Activated naive CD4-positive, alpha-beta T cell treated with anti-CD3 and anti-CD28 coated beads for 36 hours (primary cell): Measurements from ENCODE around the gene TECPR2. TPM values are rescaled to one million over a fixed set of nuclear protein-coding genes. Genes with fewer than 3 reads are reported as not detected.

Source experiments
- CTCF ChIA-PET: fragments of 350-600 bp; sonication (Branson Sonifier 250); formaldehyde crosslinking; loops from one replicate; lab custom pipeline; 2021; ENCODE audit warnings: antibody characterized with exemption; lab: Charles Lee
- DNase-seq: peaks from one replicate; pipeline ENCODE4 v3.0.0-alpha.2; 2020
- H3K27ac Mint-ChIP-seq: one replicate; pipeline ENCODE4 v1.8.0; 2021; ENCODE audit warnings: mild to moderate bottlenecking, mixed read lengths
- H3K27me3 Mint-ChIP-seq: one replicate; pipeline ENCODE4 v1.8.0; 2021; ENCODE audit warnings: low read depth, mixed read lengths
- H3K36me3 Mint-ChIP-seq: one replicate; pipeline ENCODE4 v1.8.0; 2021; ENCODE audit warnings: low read depth, mixed read lengths
- H3K4me1 Mint-ChIP-seq: one replicate; pipeline ENCODE4 v1.8.0; 2021; ENCODE audit warnings: low read depth, mixed read lengths
- H3K4me3 Mint-ChIP-seq: one replicate; pipeline ENCODE4 v1.8.0; 2021; ENCODE audit warnings: mild to moderate bottlenecking, moderate library complexity, mixed read lengths
- H3K9me3 Mint-ChIP-seq: one replicate; pipeline ENCODE4 v1.8.0; 2021; ENCODE audit warnings: mixed read lengths
- intact Hi-C: fragments of 100-400 bp; cut with micrococcal nuclease; formaldehyde crosslinking; loops from one replicate; pipeline ENCODE4 v1.15.1; 2023
- total RNA-seq, 2 experiments: library from RNA; stranded (reverse); gene quantifications; one replicate each; pipeline ENCODE4 v1.2.3, GENCODE V29; 2021

The TECPR2 gene
- total RNA-seq, 2 experiments from 2014 or later: 2.3 to 3.6 TPM

GRCh38 chr14:102437997-102438915 lies 75.5 kb downstream of the TECPR2 start:
- peaks cover 4% of the 10 kb centered on the region for H3K4me1 Mint-ChIP-seq
- CTCF ChIA-PET: interaction anchor here (0.6 to 4.5 kb wide), 32 partner anchors 8 to 746 kb away, joined by 3 to 31 read pairs (median 3); no protein-coding TSS in a partner anchor
- peak; percentile 71 for DNase-seq
- intact Hi-C loops: loop anchor here (1.0 to 5.0 kb wide), 3 partner anchors 78 to 476 kb away; partner anchors contain the start of gene DYNC1H1
- no peaks in the 10 kb centered on the region for H3K27me3 Mint-ChIP-seq
- H3K27ac Mint-ChIP-seq: no peak overlapping the region
- no peaks in the 10 kb centered on the region for H3K9me3 Mint-ChIP-seq
- peaks cover 7% of the 10 kb centered on the region for H3K36me3 Mint-ChIP-seq
- peak overlapping the region; percentile 39 for H3K4me3 Mint-ChIP-seq

GRCh38 chr14:102439556-102439955 lies 76.8 kb downstream of the TECPR2 start:
- Mint-ChIP-seq H3K4me3 (no peak overlapping the region), H3K9me3 (no peaks in the 10 kb centered on the region), H3K27me3 (no peaks in the 10 kb centered on the region), H3K4me1 (peaks cover 4% of the 10 kb centered on the region), H3K36me3 (peaks cover 7% of the 10 kb centered on the region), H3K27ac (no peak overlapping the region)
- CTCF ChIA-PET: interaction anchor here (1.1 to 4.5 kb wide), 5 partner anchors 9 to 119 kb away, joined by 3 to 27 read pairs (median 6); no protein-coding TSS in a partner anchor
- intact Hi-C loops: loop anchor here (5.0 kb wide), 1 partner anchor 477 kb away; the partner anchor contains the start of gene DYNC1H1
- no peak for DNase-seq

- intact Hi-C loops: no loop called here
- Mint-ChIP-seq H3K27me3 (no peaks in the 10 kb centered on the region), H3K4me3 (no peak overlapping the region), H3K27ac (no peak overlapping the region), H3K4me1 (peaks cover 4% of the 10 kb centered on the region), H3K36me3 (peaks cover 9% of the 10 kb centered on the region), H3K9me3 (no peaks in the 10 kb centered on the region)
- CTCF ChIA-PET: interaction anchor here (1.1 to 4.5 kb wide), 3 partner anchors 10 to 79 kb away, joined by 3 to 27 read pairs (median 13); no protein-coding TSS in a partner anchor
- DNase-seq: no peak
Observed at GRCh38 chr14:102440392-102440791, 77.7 kb downstream of the TECPR2 start.

GRCh38 chr14:102442241-102443211 lies 79.8 kb downstream of the TECPR2 start:
- peaks cover 11% of the 10 kb centered on the region for H3K36me3 Mint-ChIP-seq
- H3K27ac Mint-ChIP-seq: no peak overlapping the region
- H3K9me3 Mint-ChIP-seq: no peaks in the 10 kb centered on the region
- intact Hi-C loops: no loop called here
- no peak for DNase-seq
- H3K4me3 Mint-ChIP-seq: no peak overlapping the region
- H3K27me3 Mint-ChIP-seq: no peaks in the 10 kb centered on the region
- H3K4me1 Mint-ChIP-seq: peaks cover 4% of the 10 kb centered on the region
- CTCF ChIA-PET: interaction anchor here (0.6 to 1.1 kb wide), 3 partner anchors 9 to 532 kb away, joined by 3 read pairs; no protein-coding TSS in a partner anchor

GRCh38 chr14:102445066-102445465 lies 82.3 kb downstream of the TECPR2 start:
- DNase-seq: no peak
- Mint-ChIP-seq H3K36me3 (peaks cover 11% of the 10 kb centered on the region), H3K9me3 (no peaks in the 10 kb centered on the region), H3K27me3 (no peaks in the 10 kb centered on the region), H3K27ac (no peak overlapping the region), H3K4me3 (no peak overlapping the region), H3K4me1 (no peaks in the 10 kb centered on the region)
- CTCF ChIA-PET: interaction anchor here (0.7 kb wide), 1 partner anchor 126 kb away, joined by 3 read pairs; no protein-coding TSS in a partner anchor
- intact Hi-C loops: no loop called here

GRCh38 chr14:102445641-102446040 lies 82.9 kb downstream of the TECPR2 start:
- Mint-ChIP-seq H3K4me3 (no peak overlapping the region), H3K27me3 (no peaks in the 10 kb centered on the region)

GRCh38 chr14:102450206-102451063 lies 87.7 kb downstream of the TECPR2 start:
- peaks cover 2% of the 10 kb centered on the region for H3K36me3 Mint-ChIP-seq
- no peak overlapping the region for H3K4me3 Mint-ChIP-seq
- intact Hi-C loops: no loop called here
- CTCF ChIA-PET: interaction anchor here (1.4 kb wide), 1 partner anchor 12 kb away, joined by 6 read pairs; no protein-coding TSS in a partner anchor
- H3K27me3 Mint-ChIP-seq: no peaks in the 10 kb centered on the region
- no peak overlapping the region for H3K27ac Mint-ChIP-seq
- DNase-seq: no peak
- no peaks in the 10 kb centered on the region for H3K4me1 Mint-ChIP-seq
- no peaks in the 10 kb centered on the region for H3K9me3 Mint-ChIP-seq

More at GRCh38 chr14:102445641-102446040, 82.9 kb downstream of the TECPR2 start:
- no peak overlapping the region for H3K27ac Mint-ChIP-seq
- no peaks in the 10 kb centered on the region for H3K9me3 Mint-ChIP-seq
- H3K36me3 Mint-ChIP-seq: peaks cover 10% of the 10 kb centered on the region
- H3K4me1 Mint-ChIP-seq: no peaks in the 10 kb centered on the region
- no peak for DNase-seq
- intact Hi-C loops: no loop called here
- CTCF ChIA-PET: interaction anchor here (0.7 kb wide), 1 partner anchor 127 kb away, joined by 3 read pairs; no protein-coding TSS in a partner anchor

GRCh38 chr14:102451064-102451352 lies 88.3 kb downstream of the TECPR2 start:
- Mint-ChIP-seq H3K27ac (no peak overlapping the region), H3K36me3 (no peaks in the 10 kb centered on the region), H3K4me3 (no peak overlapping the region), H3K4me1 (no peaks in the 10 kb centered on the region), H3K27me3 (no peaks in the 10 kb centered on the region), H3K9me3 (no peaks in the 10 kb centered on the region)
- CTCF ChIA-PET: interaction anchor here (1.0 kb wide), 1 partner anchor 13 kb away, joined by 5 read pairs; no protein-coding TSS in a partner anchor
- intact Hi-C loops: no loop called here
- DNase-seq: no peak

GRCh38 chr14:102452302-102452701 lies 89.6 kb downstream of the TECPR2 start:
- H3K9me3 Mint-ChIP-seq: no peaks in the 10 kb centered on the region
- no peaks in the 10 kb centered on the region for H3K4me1 Mint-ChIP-seq
- no peak overlapping the region for H3K27ac Mint-ChIP-seq
- no peaks in the 10 kb centered on the region for H3K36me3 Mint-ChIP-seq
- CTCF ChIA-PET: interaction anchor here (0.6 to 1.4 kb wide), 4 partner anchors 14 to 220 kb away, joined by 3 to 5 read pairs (median 5); no protein-coding TSS in a partner anchor
- DNase-seq: no peak
- intact Hi-C loops: no loop called here
- no peaks in the 10 kb centered on the region for H3K27me3 Mint-ChIP-seq
- H3K4me3 Mint-ChIP-seq: no peak overlapping the region

- Mint-ChIP-seq H3K36me3 (no peaks in the 10 kb centered on the region), H3K27ac (no peak overlapping the region)
- intact Hi-C loops: no loop called here
Observed at GRCh38 chr14:102454711-102455110, 92.0 kb downstream of the TECPR2 start.

GRCh38 chr14:102457509-102457908 lies 94.8 kb downstream of the TECPR2 start:
- Mint-ChIP-seq H3K4me1 (no peaks in the 10 kb centered on the region), H3K4me3 (no peak overlapping the region), H3K9me3 (no peaks in the 10 kb centered on the region), H3K36me3 (no peaks in the 10 kb centered on the region), H3K27me3 (no peaks in the 10 kb centered on the region), H3K27ac (no peak overlapping the region)
- CTCF ChIA-PET: no interaction called here
- intact Hi-C loops: no loop called here
- no peak for DNase-seq

More at GRCh38 chr14:102454711-102455110, 92.0 kb downstream of the TECPR2 start:
- no peaks in the 10 kb centered on the region for H3K27me3 Mint-ChIP-seq
- no peak for DNase-seq
- H3K9me3 Mint-ChIP-seq: no peaks in the 10 kb centered on the region
- CTCF ChIA-PET: no interaction called here
- H3K4me3 Mint-ChIP-seq: no peak overlapping the region
- H3K4me1 Mint-ChIP-seq: no peaks in the 10 kb centered on the region
